SK-N-SH treated with all-trans-retinoic acid at 6 μM for 48 hours (cell line): Measurements from ENCODE around the gene THAP7.

Source experiments
- ATAC-seq: fragments of 200-7000 bp; cut with Tn5 transposase; 3 replicates; pipeline ENCODE4 v1.9.1; 2020; ENCODE audit warnings: mild to moderate bottlenecking, moderate library complexity
- ARNTL ChIP-seq: fragments of 450-650 bp; formaldehyde crosslinking; IDR thresholded peaks from 2 replicates; pipeline ENCODE4 v1.5.0; 2020; ENCODE audit warnings: low read depth, mild to moderate bottlenecking, moderate library complexity, borderline replicate concordance
- CSDC2 ChIP-seq: fragments of 250-450 bp; sonication (Bioruptor Pico); IDR thresholded peaks from 2 replicates; pipeline ENCODE4 v1.5.0; 2020; ENCODE audit warnings: mild to moderate bottlenecking, moderate library complexity
- GLIS3 ChIP-seq: fragments of 250-450 bp; sonication (Bioruptor Pico); IDR thresholded peaks from 2 replicates; pipeline ENCODE4 v1.5.0; 2020; ENCODE audit warnings: mild to moderate bottlenecking, moderate library complexity
- ISL1 ChIP-seq: fragments of 250-450 bp; sonication (Bioruptor Pico); IDR thresholded peaks from 2 replicates; pipeline ENCODE4 v2.1.2; 2022; ENCODE audit warnings: mild to moderate bottlenecking, moderate library complexity
- PATZ1 ChIP-seq: fragments of 250-450 bp; sonication (Bioruptor Pico); IDR thresholded peaks from 2 replicates; pipeline ENCODE4 v1.8.0; 2020; ENCODE audit warnings: mild to moderate bottlenecking, moderate library complexity, borderline replicate concordance
- POU6F1 ChIP-seq: fragments of 250-450 bp; sonication (Bioruptor Pico); IDR thresholded peaks from 2 replicates; pipeline ENCODE4 v1.8.0; 2021; ENCODE audit warnings: low read depth, mild to moderate bottlenecking, moderate library complexity, borderline replicate concordance
- PPARA ChIP-seq: fragments of 250-450 bp; sonication (Bioruptor Pico); IDR thresholded peaks from 2 replicates; pipeline ENCODE4 v1.5.0; 2020; ENCODE audit warnings: mild to moderate bottlenecking, borderline replicate concordance
- RARB ChIP-seq: fragments of 250-450 bp; sonication (Bioruptor Pico); IDR thresholded peaks from 2 replicates; pipeline ENCODE4 v1.8.0; 2021; ENCODE audit warnings: mild to moderate bottlenecking, moderate library complexity
- SNAI2 ChIP-seq: fragments of 250-450 bp; sonication (Bioruptor Pico); IDR thresholded peaks from 2 replicates; pipeline ENCODE4 v1.5.0; 2020; ENCODE audit warnings: mild to moderate bottlenecking, moderate library complexity
- TCF4 ChIP-seq: fragments of 250-450 bp; sonication (Bioruptor Pico); IDR thresholded peaks from 2 replicates; pipeline ENCODE4 v1.8.0; 2021; ENCODE audit warnings: mild to moderate bottlenecking, moderate library complexity, borderline replicate concordance
- TOX ChIP-seq: fragments of 250-450 bp; sonication (Bioruptor Pico); IDR thresholded peaks from 2 replicates; pipeline ENCODE4 v1.8.0; 2021; ENCODE audit warnings: mild to moderate bottlenecking, moderate library complexity, borderline replicate concordance
- ZFP3 ChIP-seq: fragments of 250-450 bp; sonication (Bioruptor Pico); IDR thresholded peaks from 2 replicates; pipeline ENCODE4 v1.5.0; 2020; ENCODE audit warnings: mild to moderate bottlenecking, moderate library complexity
- ZNF565 ChIP-seq: fragments of 450-650 bp; formaldehyde crosslinking; conservative IDR thresholded peaks from 2 replicates; pipeline ENCODE4 v1.5.0; 2020; ENCODE audit warnings: low read depth, mild to moderate bottlenecking, moderate library complexity
- ZNF70 ChIP-seq: fragments of 450-650 bp; formaldehyde crosslinking; IDR thresholded peaks from 2 replicates; pipeline ENCODE4 v1.5.0; 2020; ENCODE audit warnings: mild to moderate bottlenecking, moderate library complexity
- ZNF8 ChIP-seq: fragments of 450-650 bp; formaldehyde crosslinking; IDR thresholded peaks from 2 replicates; pipeline ENCODE4 v1.5.0; 2020; ENCODE audit warnings: mild to moderate bottlenecking, moderate library complexity
- TF ChIP-seq, protein P1 (sequence below): fragments of 250-450 bp; sonication (Bioruptor Pico); IDR thresholded peaks from 2 replicates; pipeline ENCODE4 v1.5.1; 2020; ENCODE audit warnings: low read depth, mild to moderate bottlenecking, moderate library complexity
- TF ChIP-seq, protein P2 (sequence below): fragments of 250-450 bp; sonication (Bioruptor Pico); IDR thresholded peaks from 2 replicates; pipeline ENCODE4 v1.5.1; 2021; ENCODE audit warnings: mild to moderate bottlenecking, moderate library complexity
- TF ChIP-seq, protein P3 (sequence below): fragments of 250-450 bp; sonication (Bioruptor Pico); IDR thresholded peaks from 2 replicates; pipeline ENCODE4 v1.5.0; 2020; ENCODE audit warnings: mild to moderate bottlenecking, moderate library complexity

THAP7 gene

GRCh38 chr22:20960609-20961008 lies 41.3 kb downstream of the THAP7 start:
- ATAC-seq: no peak
- no peak for TF ChIP-seq RARB (CRISPR knock-in tag)
- no peak for TF ChIP-seq ZFP3 (CRISPR knock-in tag)
- TF ChIP-seq, protein P1, sequence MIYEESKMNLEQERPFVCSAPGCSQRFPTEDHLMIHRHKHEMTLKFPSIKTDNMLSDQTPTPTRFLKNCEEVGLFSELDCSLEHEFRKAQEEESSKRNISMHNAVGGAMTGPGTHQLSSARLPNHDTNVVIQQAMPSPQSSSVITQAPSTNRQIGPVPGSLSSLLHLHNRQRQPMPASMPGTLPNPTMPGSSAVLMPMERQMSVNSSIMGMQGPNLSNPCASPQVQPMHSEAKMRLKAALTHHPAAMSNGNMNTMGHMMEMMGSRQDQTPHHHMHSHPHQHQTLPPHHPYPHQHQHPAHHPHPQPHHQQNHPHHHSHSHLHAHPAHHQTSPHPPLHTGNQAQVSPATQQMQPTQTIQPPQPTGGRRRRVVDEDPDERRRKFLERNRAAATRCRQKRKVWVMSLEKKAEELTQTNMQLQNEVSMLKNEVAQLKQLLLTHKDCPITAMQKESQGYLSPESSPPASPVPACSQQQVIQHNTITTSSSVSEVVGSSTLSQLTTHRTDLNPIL (CRISPR knock-in tag): no peak
- no peak for TF ChIP-seq TOX (CRISPR knock-in tag)
- TF ChIP-seq SNAI2: no peak
- TF ChIP-seq ARNTL (CRISPR knock-in tag): no peak
- TF ChIP-seq CSDC2 (CRISPR knock-in tag): no peak
- TF ChIP-seq ZNF70 (CRISPR knock-in tag): no peak
- no peak for TF ChIP-seq POU6F1 (CRISPR knock-in tag)
- no peak for TF ChIP-seq ISL1 (CRISPR knock-in tag)
- TF ChIP-seq, protein P2, sequence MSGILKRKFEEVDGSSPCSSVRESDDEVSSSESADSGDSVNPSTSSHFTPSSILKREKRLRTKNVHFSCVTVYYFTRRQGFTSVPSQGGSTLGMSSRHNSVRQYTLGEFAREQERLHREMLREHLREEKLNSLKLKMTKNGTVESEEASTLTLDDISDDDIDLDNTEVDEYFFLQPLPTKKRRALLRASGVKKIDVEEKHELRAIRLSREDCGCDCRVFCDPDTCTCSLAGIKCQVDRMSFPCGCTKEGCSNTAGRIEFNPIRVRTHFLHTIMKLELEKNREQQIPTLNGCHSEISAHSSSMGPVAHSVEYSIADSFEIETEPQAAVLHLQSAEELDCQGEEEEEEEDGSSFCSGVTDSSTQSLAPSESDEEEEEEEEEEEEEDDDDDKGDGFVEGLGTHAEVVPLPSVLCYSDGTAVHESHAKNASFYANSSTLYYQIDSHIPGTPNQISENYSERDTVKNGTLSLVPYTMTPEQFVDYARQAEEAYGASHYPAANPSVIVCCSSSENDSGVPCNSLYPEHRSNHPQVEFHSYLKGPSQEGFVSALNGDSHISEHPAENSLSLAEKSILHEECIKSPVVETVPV: no peak
- no peak for TF ChIP-seq TCF4 (CRISPR knock-in tag)
- no peak for TF ChIP-seq GLIS3
- TF ChIP-seq, all 23 proteins: peak for 0

- no peak for ATAC-seq
- no peak for TF ChIP-seq TOX (CRISPR knock-in tag)
- TF ChIP-seq ZNF8 (CRISPR knock-in tag): no peak
- no peak for TF ChIP-seq ZNF565 (CRISPR knock-in tag)
- TF ChIP-seq PPARA (CRISPR knock-in tag): no peak
- no peak for TF ChIP-seq ZNF70 (CRISPR knock-in tag)
- TF ChIP-seq TCF4 (CRISPR knock-in tag): no peak
- TF ChIP-seq, protein P2: no peak
Measured at GRCh38 chr22:20959578-20960461, 42.1 kb downstream of the THAP7 start.

- TF ChIP-seq CSDC2 (CRISPR knock-in tag) (no peak), ARNTL (CRISPR knock-in tag) (no peak), TCF4 (CRISPR knock-in tag) (no peak), ZNF70 (CRISPR knock-in tag) (no peak), PATZ1 (CRISPR knock-in tag) (no peak), PPARA (CRISPR knock-in tag) (no peak)
- TF ChIP-seq, protein P3, sequence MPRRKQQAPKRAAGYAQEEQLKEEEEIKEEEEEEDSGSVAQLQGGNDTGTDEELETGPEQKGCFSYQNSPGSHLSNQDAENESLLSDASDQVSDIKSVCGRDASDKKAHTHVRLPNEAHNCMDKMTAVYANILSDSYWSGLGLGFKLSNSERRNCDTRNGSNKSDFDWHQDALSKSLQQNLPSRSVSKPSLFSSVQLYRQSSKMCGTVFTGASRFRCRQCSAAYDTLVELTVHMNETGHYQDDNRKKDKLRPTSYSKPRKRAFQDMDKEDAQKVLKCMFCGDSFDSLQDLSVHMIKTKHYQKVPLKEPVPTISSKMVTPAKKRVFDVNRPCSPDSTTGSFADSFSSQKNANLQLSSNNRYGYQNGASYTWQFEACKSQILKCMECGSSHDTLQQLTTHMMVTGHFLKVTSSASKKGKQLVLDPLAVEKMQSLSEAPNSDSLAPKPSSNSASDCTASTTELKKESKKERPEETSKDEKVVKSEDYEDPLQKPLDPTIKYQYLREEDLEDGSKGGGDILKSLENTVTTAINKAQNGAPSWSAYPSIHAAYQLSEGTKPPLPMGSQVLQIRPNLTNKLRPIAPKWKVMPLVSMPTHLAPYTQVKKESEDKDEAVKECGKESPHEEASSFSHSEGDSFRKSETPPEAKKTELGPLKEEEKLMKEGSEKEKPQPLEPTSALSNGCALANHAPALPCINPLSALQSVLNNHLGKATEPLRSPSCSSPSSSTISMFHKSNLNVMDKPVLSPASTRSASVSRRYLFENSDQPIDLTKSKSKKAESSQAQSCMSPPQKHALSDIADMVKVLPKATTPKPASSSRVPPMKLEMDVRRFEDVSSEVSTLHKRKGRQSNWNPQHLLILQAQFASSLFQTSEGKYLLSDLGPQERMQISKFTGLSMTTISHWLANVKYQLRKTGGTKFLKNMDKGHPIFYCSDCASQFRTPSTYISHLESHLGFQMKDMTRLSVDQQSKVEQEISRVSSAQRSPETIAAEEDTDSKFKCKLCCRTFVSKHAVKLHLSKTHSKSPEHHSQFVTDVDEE (CRISPR knock-in tag): no peak
- TF ChIP-seq, protein P2: no peak
- ATAC-seq: no peak
Measured at GRCh38 chr22:20957683-20958431, 44.1 kb downstream of the THAP7 start.
